Sigmoid colon (tissue), 7 donors: ENCODE results near the gene VSTM4. TPM values are rescaled to one million over a fixed set of nuclear protein-coding genes. Genes with fewer than 3 reads are reported as not detected.

Experiments used
- DNase-seq: peaks from one replicate; pipeline ENCODE4 v3.0.0-alpha.2; 2019
- H3K27ac ChIP-seq, 4 donors: fragments of 200-600 bp; sonication (generic); one replicate each; pipeline ENCODE4 v1.5.1; 2016 to 2019; ENCODE audit warnings: mild to moderate bottlenecking in 1 of 4
- H3K27me3 ChIP-seq, 3 donors: fragments of 200-600 bp; sonication (generic); one replicate each; pipeline ENCODE4 v1.5.1; 2019; ENCODE audit warnings: mild to moderate bottlenecking in 1 of 3
- H3K36me3 ChIP-seq, 4 donors: fragments of 200-600 bp; sonication (generic); one replicate each; pipeline ENCODE4 v1.5.1; 2016 to 2019
- H3K4me1 ChIP-seq, 4 donors: fragments of 200-600 bp; sonication (generic); one replicate each; pipeline ENCODE4 v1.5.1; 2017 to 2019
- H3K4me3 ChIP-seq, 4 donors: fragments of 200-600 bp; sonication (generic); one replicate each; pipeline ENCODE4 v1.5.1; 2017 to 2019; ENCODE audit warnings: mild to moderate bottlenecking in 2 of 4, moderate library complexity in 1 of 4
- H3K9me3 ChIP-seq, 4 donors: fragments of 200-600 bp in 3 of 4; sonication (generic) in 3 of 4; one replicate each; pipeline versions ENCODE4 v1.5.1 to v1.6.1; 2013 to 2019
- EP300 ChIP-seq, 4 donors: sonication (generic); formaldehyde crosslinking; IDR thresholded peaks; one replicate each; pipeline ENCODE4 v1.6.1; 2017; ENCODE audit warnings: antibody characterized with exemption in 4 of 4
- POLR2A ChIP-seq, 2 donors: fragments of 450-650 bp; IDR thresholded peaks; one replicate each; pipeline ENCODE4 v1.6.1; 2016; ENCODE audit warnings: antibody characterized with exemption in 2 of 2, mild to moderate bottlenecking in 2 of 2, moderate library complexity in 2 of 2
- POLR2AphosphoS5 ChIP-seq, 4 donors: sonication (generic); formaldehyde crosslinking; IDR thresholded peaks; one replicate each; pipeline ENCODE4 v1.6.1; 2017; ENCODE audit warnings: antibody characterized with exemption in 4 of 4
- WGBS, 2 donors: extraction: QIAGEN DNeasy Blood & Tissue Kit; methylation state at CpG; one replicate each; pipeline ENCODE4 v1.1.7; 2013; 5-methylcytosine and 5-hydroxymethylcytosine counted together
- intact Hi-C: fragments of 100-400 bp; cut with DNase I; formaldehyde crosslinking; loops from one replicate; pipeline ENCODE4 v1.15.1; 2023
- polyA plus RNA-seq, 3 donors: library from polyadenylated mRNA; stranded (reverse); fragments of 200-250 nt; gene quantifications; one replicate each; pipeline ENCODE4 v1.2.3, GENCODE V29; 2013
- total RNA-seq, 4 donors: library from RNA; depleted of rRNA; stranded (reverse); fragments of >200 nt; gene quantifications; one replicate each; pipeline ENCODE4 v1.1.0, GENCODE V29; 2016
- TF ChIP-seq, protein P1 (sequence below), 4 experiments: fragments of 450-650 bp in 3 of 4; fragments of 200-600 bp in 1 of 4; IDR thresholded peaks; one replicate each; pipeline ENCODE4 v1.5.1; 2016 to 2019; ENCODE audit warnings: antibody characterized with exemption in 4 of 4, mild to moderate bottlenecking in 3 of 4, moderate library complexity in 2 of 4
- donor health status: healthy with polysubstance abuse.
- donor health status: Bipolar disorder and iron deficiency.
- donor health status: healthy.

The VSTM4 gene
- total and polyA plus RNA-seq, 7 donors, result 0.23 to 13.3 (median 9.5) TPM

DNA sequence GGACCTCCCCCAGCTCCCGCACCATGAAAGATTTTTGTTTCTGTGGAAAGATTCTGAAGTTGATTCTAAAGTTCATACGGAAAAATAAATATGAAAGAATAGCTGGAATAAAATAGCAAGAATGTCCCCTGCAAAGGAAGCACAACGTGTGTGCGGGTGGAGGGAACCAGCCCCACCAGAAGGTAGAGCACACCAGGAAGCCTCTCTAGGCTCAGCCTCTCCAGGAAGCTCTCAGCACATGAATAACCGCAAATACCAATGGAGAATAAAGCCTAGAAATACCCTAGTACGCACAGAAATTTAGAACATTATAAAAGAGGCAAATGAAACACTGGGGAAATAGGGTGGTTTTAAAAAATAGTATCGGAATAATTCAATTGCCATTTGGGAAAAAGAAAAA lies 43.1 kb upstream of the VSTM4 start:
- intact Hi-C loops, result no loop called here
- Histone ChIP-seq H3K4me1 (no peaks in the 10 kb centered on the region), H3K4me3 (no peak overlapping the region), H3K27ac (no peak overlapping the region), H3K9me3 (no peaks in the 10 kb centered on the region), H3K27me3 (no peaks in the 10 kb centered on the region), H3K36me3 (no peaks in the 10 kb centered on the region)
- no peak for DNase-seq
- TF ChIP-seq EP300 (IDR thresholded peaks at IDR 0.05), result no peak
- no peak for TF ChIP-seq POLR2A (IDR thresholded peaks at IDR 0.05)
- WGBS, 2 donors, result 64 to 69% methylated on average over 7 of the region's 7 CpGs

DNA sequence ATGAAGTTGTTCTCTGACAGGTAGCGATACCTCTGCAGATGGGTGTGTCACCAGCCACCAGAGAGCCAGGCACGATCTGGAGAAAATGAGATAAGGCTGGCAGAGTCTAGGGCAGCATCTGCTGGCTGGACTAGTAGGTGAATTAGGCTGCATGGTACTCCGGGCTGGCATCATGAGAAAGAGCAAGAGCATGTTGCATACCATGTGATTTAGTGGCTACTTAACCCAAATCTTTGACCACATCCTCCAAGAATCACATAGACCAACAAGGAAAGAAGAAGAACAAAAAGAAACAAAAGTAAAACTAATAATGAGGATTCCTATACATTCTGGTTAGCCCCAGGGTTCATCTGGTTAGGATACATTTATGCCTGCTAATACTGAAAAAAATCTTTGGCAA lies 41.9 kb upstream of the VSTM4 start:
- H3K9me3 ChIP-seq, result no peaks in the 10 kb centered on the region
- no peak overlapping the region for H3K4me3 ChIP-seq
- no peak overlapping the region for H3K27ac ChIP-seq
- DNase-seq, result no peak
- TF ChIP-seq, protein P1, sequence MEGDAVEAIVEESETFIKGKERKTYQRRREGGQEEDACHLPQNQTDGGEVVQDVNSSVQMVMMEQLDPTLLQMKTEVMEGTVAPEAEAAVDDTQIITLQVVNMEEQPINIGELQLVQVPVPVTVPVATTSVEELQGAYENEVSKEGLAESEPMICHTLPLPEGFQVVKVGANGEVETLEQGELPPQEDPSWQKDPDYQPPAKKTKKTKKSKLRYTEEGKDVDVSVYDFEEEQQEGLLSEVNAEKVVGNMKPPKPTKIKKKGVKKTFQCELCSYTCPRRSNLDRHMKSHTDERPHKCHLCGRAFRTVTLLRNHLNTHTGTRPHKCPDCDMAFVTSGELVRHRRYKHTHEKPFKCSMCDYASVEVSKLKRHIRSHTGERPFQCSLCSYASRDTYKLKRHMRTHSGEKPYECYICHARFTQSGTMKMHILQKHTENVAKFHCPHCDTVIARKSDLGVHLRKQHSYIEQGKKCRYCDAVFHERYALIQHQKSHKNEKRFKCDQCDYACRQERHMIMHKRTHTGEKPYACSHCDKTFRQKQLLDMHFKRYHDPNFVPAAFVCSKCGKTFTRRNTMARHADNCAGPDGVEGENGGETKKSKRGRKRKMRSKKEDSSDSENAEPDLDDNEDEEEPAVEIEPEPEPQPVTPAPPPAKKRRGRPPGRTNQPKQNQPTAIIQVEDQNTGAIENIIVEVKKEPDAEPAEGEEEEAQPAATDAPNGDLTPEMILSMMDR (IDR thresholded peaks at IDR 0.05), result no peak
- TF ChIP-seq POLR2A (IDR thresholded peaks at IDR 0.05), result no peak
- 58 to 84% methylated on average over 3 of the region's 3 CpGs for WGBS, 2 donors
- H3K4me1 ChIP-seq, result no peaks in the 10 kb centered on the region
- no peaks in the 10 kb centered on the region for H3K36me3 ChIP-seq
- intact Hi-C loops, result no loop called here
- H3K27me3 ChIP-seq, result no peaks in the 10 kb centered on the region

DNA sequence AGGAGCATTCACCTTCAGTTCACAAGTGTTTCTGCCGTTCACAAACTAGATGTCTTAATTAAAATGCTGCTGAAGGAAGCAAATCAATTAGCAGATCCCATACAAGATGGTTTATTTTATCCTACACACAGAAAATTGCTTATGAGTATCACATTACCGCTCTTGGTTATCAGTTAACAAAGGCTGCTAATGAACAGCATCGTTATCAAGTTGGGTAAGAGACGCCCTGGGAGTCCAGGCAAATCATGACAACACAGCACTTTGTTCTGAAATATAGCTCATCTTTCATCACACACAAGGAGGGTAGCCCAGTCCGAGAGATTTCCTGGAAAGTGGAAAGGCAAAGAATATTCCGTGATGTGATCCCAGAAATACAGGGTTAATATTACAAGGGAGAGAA lies 39.3 kb upstream of the VSTM4 start:
- WGBS, 2 donors, result 86 to 96% methylated on average over 6 of the region's 6 CpGs
- intact Hi-C loops, result no loop called here
- Histone ChIP-seq H3K4me1 (no peaks in the 10 kb centered on the region), H3K36me3 (no peaks in the 10 kb centered on the region), H3K9me3 (no peaks in the 10 kb centered on the region), H3K27me3 (no peaks in the 10 kb centered on the region), H3K27ac (no peak overlapping the region), H3K4me3 (no peak overlapping the region)
- no peak for DNase-seq
- TF ChIP-seq POLR2AphosphoS5 (IDR thresholded peaks at IDR 0.05) (no peak), EP300 (IDR thresholded peaks at IDR 0.05) (no peak), POLR2A (IDR thresholded peaks at IDR 0.05) (no peak)
- TF ChIP-seq, protein P1 (IDR thresholded peaks at IDR 0.05), result no peak

DNA sequence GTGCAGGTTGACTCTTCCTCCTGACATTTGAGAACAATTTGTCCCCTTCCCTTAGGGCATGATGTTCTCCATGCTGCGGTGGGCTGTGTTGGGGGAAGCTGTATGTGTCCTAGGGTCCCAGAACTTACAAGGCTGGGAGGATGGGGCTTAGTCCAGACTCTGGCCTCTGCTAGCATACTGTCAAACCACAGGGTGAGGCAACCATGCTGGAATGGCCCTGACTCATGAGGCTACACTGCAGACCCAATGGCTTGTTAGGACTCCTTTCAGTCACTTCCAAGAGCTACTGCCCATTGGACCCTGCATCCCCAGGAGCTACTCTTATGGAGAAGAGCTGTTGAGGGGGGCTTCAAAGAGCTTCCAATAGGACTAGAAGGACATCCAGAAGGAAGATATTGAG lies 38.6 kb upstream of the VSTM4 start:
- Histone ChIP-seq H3K4me1 (no peaks in the 10 kb centered on the region), H3K36me3 (no peaks in the 10 kb centered on the region), H3K27ac (no peak overlapping the region), H3K4me3 (no peak overlapping the region), H3K9me3 (no peaks in the 10 kb centered on the region), H3K27me3 (no peaks in the 10 kb centered on the region)
- 91 to 96% methylated on average over 1 of the region's 1 CpG for WGBS, 2 donors
- DNase-seq, result no peak
- intact Hi-C loops, result no loop called here
- TF ChIP-seq POLR2A (IDR thresholded peaks at IDR 0.05) (no peak), EP300 (IDR thresholded peaks at IDR 0.05) (no peak), POLR2AphosphoS5 (IDR thresholded peaks at IDR 0.05) (no peak)
- TF ChIP-seq, protein P1 (IDR thresholded peaks at IDR 0.05), result no peak

DNA sequence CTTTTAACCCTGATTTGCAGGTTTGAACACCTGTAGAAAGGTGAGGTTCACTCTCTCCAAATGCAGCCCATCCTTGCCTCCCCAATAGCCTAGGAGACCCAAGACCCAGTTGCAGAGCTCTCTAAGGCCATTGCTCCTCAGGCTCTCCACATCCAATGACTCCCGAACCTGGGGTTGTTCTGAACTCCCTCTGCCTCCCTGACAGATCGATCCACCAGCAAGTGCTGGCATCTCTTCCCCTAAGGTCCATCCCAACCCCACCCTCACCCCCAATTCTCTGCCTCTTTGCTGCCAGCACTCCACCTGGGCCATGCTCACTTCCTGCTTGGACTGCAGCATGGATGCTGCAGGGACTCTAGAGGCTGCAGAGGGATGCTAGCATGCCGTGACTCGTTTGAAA lies 37.8 kb upstream of the VSTM4 start:
- Histone ChIP-seq H3K36me3 (no peaks in the 10 kb centered on the region), H3K4me1 (no peaks in the 10 kb centered on the region), H3K27ac (no peak overlapping the region), H3K4me3 (no peak overlapping the region), H3K27me3 (no peaks in the 10 kb centered on the region), H3K9me3 (no peaks in the 10 kb centered on the region)
- intact Hi-C loops, result no loop called here
- no peak for TF ChIP-seq POLR2AphosphoS5 (IDR thresholded peaks at IDR 0.05)
- no peak for TF ChIP-seq POLR2A (IDR thresholded peaks at IDR 0.05)
- TF ChIP-seq, protein P1 (IDR thresholded peaks at IDR 0.05), result no peak
- TF ChIP-seq EP300 (IDR thresholded peaks at IDR 0.05), result no peak
- DNase-seq, result no peak
- WGBS, 2 donors, result 61 to 82% methylated on average over 4 of the region's 4 CpGs
